Stimulated activated memory B cell treated with anti-CD40 and anti-IgM and Interleukin-4, amounts not matched to agents 10 μg/mL and 1 μg/mL and 100 μg/mL, for 72 hours (primary cell): ENCODE data around the gene ARVCF.
A peak's percentile ranks its signal among the peaks of the same experiment; 100 is the strongest.

ENCODE experiments used
- ATAC-seq: fragments of 150-1000 bp; cut with Tn5 transposase; 2 replicates; pipeline ENCODE4 v1.10.0; 2021
- H3K27ac Mint-ChIP-seq: one replicate; pipeline ENCODE4 v1.8.0; 2022; ENCODE audit warnings: mild to moderate bottlenecking, mixed read lengths
- H3K27me3 Mint-ChIP-seq: one replicate; pipeline ENCODE4 v1.8.0; 2022; ENCODE audit warnings: mixed read lengths
- H3K36me3 Mint-ChIP-seq: one replicate; pipeline ENCODE4 v1.8.0; 2022; ENCODE audit warnings: mixed read lengths
- H3K4me1 Mint-ChIP-seq: one replicate; pipeline ENCODE4 v1.8.0; 2022; ENCODE audit warnings: mixed read lengths
- H3K4me3 Mint-ChIP-seq: one replicate; pipeline ENCODE4 v1.8.0; 2022; ENCODE audit warnings: mild to moderate bottlenecking, moderate library complexity, mixed read lengths
- H3K9me3 Mint-ChIP-seq: one replicate; pipeline ENCODE4 v1.8.0; 2022; ENCODE audit warnings: mixed read lengths

Gene ARVCF

DNA sequence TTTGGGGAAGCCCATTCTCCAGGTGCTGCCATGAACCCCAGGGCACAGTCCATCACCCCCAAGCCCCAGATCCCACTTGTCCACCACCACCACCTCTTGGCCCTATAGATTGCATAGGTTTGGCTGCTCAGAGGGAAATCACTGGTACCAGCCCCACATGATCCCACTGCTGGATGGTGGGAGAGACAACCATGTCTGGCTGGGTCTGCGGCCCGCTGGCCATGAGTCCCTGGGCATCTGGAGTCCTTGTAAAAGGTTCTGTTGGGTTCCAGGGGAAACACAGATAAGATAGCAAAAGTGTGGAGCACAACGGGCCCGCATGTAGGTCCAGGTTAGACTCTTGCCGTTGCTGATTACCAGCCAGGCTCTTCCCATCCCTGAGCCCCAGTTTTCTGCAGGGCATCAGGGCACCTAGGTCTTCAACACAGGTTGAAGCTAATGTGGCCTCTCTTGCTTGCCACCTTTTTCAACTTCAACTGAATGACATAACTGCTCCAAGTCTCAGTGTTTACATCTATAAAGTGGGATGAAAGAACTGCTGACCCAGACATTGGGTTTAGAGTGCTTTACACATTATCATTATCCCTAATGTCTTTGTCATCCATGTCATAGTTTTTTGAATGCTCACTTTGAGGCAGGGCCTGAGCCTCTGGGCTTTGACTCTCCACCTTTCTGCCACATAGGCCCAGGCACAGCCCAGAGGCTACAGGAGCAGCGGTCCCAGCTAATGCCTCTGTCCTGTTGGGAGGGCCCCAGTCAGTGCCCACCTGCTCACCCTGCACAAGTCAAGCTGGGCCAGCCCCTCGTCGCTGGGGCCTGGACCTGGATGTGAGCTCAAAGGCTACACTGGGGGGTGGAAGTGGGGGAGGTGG lies 3.3 kb upstream of the ARVCF start:
- ATAC-seq = no peak
- Mint-ChIP-seq H3K4me1 (peaks cover 44% of the 10 kb centered on the region), H3K36me3 (peaks cover 7% of the 10 kb centered on the region), H3K27me3 (peaks cover 9% of the 10 kb centered on the region), H3K27ac (peak overlapping the region; percentile 78), H3K4me3 (peak overlapping the region; percentile 87), H3K9me3 (no peaks in the 10 kb centered on the region)

DNA sequence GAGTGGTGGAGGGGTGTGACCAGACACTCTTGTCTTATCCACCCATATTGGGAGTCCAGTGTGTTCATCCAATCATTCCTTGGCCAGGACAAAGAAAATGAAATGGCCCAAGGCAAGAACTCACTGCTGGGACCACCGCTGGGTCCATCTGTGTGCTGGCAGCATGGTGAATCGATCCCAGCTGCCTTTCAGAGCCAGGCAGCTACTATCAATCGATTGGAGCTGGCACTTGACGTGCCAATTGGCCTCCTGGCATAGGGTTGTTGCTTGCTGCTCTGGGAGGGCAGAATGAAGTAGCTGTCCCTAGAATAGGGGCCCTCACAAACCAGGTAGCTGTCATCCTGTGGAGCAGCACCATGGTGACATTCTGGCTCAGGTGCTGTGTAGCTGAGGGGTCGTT lies 1.4 kb upstream of the ARVCF start:
- Mint-ChIP-seq H3K36me3 (no peaks in the 10 kb centered on the region), H3K27ac (no peak overlapping the region), H3K9me3 (no peaks in the 10 kb centered on the region), H3K27me3 (peaks cover 9% of the 10 kb centered on the region), H3K4me3 (peak overlapping the region; percentile 69), H3K4me1 (peaks cover 29% of the 10 kb centered on the region)
- no peak for ATAC-seq

DNA sequence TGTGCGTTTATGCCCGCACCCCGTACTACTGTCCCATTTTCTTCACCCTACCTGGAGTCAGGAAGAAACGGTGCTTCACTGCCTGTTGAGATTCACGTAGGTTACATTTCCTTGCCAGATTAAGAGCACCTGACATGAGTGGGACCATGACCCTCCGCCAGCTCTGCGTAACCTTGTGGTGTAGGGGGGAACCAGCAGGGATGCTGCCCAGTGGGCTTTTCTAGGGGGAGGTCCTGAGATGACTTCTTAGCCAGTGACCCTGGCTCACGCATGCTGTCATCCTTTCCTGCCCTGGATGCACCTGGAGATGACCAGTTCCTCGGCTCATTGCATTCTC lies 967 bp upstream of the ARVCF start:
- Mint-ChIP-seq H3K36me3 (no peaks in the 10 kb centered on the region), H3K4me1 (peaks cover 25% of the 10 kb centered on the region), H3K27me3 (peaks cover 9% of the 10 kb centered on the region), H3K27ac (no peak overlapping the region), H3K4me3 (peak overlapping the region; percentile 69), H3K9me3 (no peaks in the 10 kb centered on the region)
- no peak for ATAC-seq

DNA sequence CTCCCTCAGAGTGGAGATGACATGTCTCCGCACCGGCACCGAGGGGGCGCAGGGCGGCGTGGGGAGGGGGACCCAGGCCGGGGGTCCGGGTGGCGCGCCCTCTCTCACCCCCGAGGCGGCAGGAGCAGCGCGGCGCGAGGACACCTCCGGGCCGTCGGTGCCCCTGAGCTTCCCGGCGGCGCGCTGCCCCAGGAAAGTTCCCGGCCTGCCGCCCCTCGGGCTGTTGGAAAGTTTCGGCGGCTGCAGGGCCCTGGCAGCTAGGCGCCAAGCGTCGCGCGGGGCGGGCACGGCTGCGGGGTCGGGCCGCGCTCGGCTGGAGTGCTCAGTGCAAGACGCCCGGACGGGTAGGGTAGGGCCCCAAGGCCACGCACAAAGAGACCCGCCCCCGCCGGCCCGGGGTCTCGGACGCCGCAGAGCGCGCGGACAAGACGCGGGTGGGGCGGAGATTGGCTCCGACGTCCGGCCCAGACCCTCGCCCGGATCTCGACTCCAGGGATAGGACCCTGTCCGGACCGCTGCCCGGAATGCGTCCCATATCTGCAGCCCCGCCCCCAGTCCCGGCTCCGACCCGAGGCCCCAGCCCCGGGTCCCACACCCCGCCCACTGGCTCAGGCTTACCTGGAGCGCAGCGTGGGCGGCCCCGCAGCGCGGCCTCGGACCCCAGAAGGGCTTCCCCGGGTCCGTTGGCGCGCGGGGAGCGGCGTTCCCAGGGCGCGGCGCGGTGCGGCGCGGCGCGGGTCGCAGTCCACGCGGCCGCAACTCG lies 471 bp downstream of the ARVCF start:
- Mint-ChIP-seq H3K9me3 (no peaks in the 10 kb centered on the region), H3K4me1 (peaks cover 10% of the 10 kb centered on the region), H3K27ac (no peak overlapping the region), H3K4me3 (peak overlapping the region; percentile 18), H3K36me3 (no peaks in the 10 kb centered on the region), H3K27me3 (peaks cover 9% of the 10 kb centered on the region)
- ATAC-seq = no peak

DNA sequence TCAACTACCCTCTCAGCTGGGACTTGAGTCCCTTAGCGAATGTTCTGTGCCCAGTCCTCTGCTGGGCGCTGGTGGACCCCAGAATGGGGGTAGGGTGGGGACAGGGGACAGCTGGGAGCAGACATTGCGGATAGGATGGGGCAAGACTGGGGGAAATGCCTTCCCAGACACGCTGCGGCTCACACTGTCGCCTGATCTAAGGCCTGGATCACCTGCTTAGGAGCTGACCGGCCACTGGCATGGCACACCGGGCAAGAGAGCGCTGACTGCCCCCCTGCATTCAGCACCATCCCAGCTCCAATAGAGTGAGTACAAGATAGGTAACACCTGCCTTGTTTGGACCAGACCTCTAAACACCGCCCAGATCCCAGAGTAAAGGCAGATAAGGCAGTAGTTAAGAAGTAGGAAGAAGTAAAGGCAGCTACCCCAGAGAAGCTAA lies 1.4 kb downstream of the ARVCF start:
- no peaks in the 10 kb centered on the region for H3K36me3 Mint-ChIP-seq
- H3K27me3 Mint-ChIP-seq = peaks cover 9% of the 10 kb centered on the region
- peaks cover 10% of the 10 kb centered on the region for H3K4me1 Mint-ChIP-seq
- peak overlapping the region; percentile 43 for H3K4me3 Mint-ChIP-seq
- no peaks in the 10 kb centered on the region for H3K9me3 Mint-ChIP-seq
- no peak for ATAC-seq
- no peak overlapping the region for H3K27ac Mint-ChIP-seq

DNA sequence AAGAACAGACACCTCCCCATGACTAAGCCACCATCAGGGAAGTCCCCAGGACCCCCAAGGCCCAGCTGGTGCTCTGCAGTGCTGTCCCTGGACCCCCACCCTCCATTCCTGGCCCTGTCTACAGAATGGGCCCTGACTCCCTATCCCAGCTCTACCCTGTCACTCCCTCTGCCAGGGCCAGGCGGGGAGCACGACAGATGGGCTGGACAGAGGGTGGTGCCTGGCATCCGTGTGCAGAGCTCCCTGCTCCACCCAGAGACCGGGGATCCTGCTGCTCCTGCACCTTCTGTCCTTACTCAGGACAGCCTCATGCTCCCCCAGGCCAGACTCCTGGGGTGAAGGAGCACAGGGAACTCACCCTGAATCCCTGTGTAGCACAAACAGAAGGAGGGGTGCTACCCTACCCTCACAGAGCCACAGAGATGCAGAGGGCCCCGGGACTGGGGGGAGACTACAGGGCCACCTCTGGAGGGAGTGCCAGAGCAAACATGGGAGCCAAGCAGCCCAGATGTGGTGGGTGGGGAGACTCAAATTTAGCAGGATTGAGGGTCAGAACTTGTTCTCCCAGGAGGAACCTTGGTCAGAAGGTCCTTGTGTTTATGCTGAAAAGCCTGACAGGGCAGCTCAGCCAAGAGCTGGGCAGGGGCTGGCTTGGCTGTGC lies 2.0 kb downstream of the ARVCF start:
- H3K36me3 Mint-ChIP-seq = no peaks in the 10 kb centered on the region
- H3K27ac Mint-ChIP-seq = no peak overlapping the region
- H3K4me3 Mint-ChIP-seq = no peak overlapping the region
- H3K4me1 Mint-ChIP-seq = peaks cover 10% of the 10 kb centered on the region
- H3K27me3 Mint-ChIP-seq = peaks cover 9% of the 10 kb centered on the region
- ATAC-seq = no peak
- no peaks in the 10 kb centered on the region for H3K9me3 Mint-ChIP-seq

DNA sequence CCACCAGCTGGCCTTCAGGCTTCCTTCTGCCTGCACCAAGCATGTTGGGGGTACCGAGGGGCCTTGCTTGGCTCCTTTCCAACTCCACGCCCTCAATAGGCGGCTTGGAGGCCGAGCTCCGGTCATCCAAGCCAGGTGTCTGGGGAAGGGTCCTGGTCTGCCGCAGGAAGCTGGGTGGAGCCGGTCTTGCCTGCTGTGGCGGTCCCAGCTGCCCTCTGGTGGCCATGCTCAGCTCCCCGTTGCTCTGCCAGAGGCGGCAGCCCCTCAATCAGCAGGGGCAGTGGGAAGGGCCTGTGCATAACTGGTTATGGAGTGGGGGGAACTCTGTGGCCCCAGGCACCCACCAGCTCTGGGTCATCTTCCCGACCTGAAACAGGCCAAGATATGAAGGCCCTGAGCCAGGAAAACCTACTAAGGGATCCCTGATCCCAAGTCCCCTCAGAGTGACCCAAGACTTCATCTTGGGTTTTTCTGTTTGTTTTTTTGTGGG lies 3.2 kb downstream of the ARVCF start:
- Mint-ChIP-seq H3K27me3 (peaks cover 9% of the 10 kb centered on the region), H3K4me1 (peaks cover 10% of the 10 kb centered on the region), H3K4me3 (no peak overlapping the region), H3K9me3 (no peaks in the 10 kb centered on the region), H3K27ac (no peak overlapping the region), H3K36me3 (no peaks in the 10 kb centered on the region)
- no peak for ATAC-seq

DNA sequence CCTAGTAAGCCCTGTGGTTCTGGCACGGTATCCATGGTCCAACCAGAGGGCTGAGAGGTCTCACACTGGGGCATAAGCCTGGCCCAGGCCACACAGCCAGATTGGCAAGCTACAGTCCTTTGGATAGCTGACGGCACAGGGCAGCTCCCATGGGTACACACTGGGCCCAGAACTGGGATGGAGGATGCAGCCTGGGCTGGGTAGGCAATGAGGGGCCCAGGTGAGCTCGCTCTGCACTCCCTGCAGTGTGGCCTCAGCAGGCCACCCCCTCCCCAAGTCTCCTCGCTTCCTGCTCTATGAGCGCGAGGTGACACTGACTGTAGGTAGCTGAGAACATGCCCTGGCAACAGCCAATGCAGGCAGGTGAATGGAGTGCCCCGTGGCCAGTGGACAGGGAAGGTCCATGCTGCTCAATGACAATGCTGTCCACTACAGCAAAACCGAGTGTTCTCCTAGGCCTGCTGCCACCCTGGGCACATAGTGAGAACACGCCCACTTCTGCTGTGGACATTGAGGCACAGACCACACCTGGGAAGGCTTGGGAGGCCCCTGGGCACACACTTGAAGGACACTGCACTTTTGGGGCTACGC lies 3.8 kb downstream of the ARVCF start:
- H3K4me1 Mint-ChIP-seq = peaks cover 10% of the 10 kb centered on the region
- no peak overlapping the region for H3K27ac Mint-ChIP-seq
- no peak for ATAC-seq
- H3K4me3 Mint-ChIP-seq = no peak overlapping the region
- no peaks in the 10 kb centered on the region for H3K9me3 Mint-ChIP-seq
- H3K27me3 Mint-ChIP-seq = peaks cover 5% of the 10 kb centered on the region
- H3K36me3 Mint-ChIP-seq = no peaks in the 10 kb centered on the region

DNA sequence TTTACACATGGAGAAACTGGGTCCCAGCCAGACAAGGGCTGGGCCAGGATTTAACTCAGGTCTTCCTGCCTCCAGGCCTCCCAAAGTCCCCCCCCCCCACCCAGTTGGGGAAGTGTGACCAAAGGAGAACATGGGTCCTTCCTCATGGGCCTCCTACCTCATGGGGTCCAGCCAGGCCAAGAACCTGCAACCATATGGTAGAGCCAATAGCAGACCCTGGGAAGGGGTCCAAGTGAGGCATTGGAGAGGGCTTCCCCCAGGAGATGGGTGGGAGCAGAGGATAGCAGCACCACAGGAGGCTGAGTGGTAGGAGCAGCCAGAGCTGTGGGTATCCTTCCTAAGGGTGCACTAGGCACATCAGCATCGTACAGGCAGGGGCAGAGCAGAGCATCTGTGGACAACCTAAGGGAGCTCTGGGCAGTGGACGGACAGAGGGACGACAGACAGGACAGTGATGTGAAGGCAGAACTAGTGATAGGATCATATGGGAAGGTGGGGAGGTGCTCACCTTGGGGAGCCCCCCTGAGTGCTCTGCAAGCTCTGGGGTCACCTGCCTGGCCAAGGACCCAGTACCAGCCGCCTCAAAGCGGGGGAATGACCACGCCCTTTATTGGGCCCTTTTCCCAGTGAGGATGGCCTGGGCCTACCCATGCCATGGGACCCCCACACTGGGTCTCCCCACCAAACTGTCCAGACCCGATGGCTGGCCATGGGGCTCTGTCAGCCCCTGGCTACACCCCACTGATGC lies 4.5 kb downstream of the ARVCF start:
- Mint-ChIP-seq H3K9me3 (no peaks in the 10 kb centered on the region), H3K4me1 (peaks cover 3% of the 10 kb centered on the region), H3K27me3 (no peaks in the 10 kb centered on the region), H3K36me3 (no peaks in the 10 kb centered on the region), H3K4me3 (no peak overlapping the region), H3K27ac (no peak overlapping the region)
- ATAC-seq = no peak

DNA sequence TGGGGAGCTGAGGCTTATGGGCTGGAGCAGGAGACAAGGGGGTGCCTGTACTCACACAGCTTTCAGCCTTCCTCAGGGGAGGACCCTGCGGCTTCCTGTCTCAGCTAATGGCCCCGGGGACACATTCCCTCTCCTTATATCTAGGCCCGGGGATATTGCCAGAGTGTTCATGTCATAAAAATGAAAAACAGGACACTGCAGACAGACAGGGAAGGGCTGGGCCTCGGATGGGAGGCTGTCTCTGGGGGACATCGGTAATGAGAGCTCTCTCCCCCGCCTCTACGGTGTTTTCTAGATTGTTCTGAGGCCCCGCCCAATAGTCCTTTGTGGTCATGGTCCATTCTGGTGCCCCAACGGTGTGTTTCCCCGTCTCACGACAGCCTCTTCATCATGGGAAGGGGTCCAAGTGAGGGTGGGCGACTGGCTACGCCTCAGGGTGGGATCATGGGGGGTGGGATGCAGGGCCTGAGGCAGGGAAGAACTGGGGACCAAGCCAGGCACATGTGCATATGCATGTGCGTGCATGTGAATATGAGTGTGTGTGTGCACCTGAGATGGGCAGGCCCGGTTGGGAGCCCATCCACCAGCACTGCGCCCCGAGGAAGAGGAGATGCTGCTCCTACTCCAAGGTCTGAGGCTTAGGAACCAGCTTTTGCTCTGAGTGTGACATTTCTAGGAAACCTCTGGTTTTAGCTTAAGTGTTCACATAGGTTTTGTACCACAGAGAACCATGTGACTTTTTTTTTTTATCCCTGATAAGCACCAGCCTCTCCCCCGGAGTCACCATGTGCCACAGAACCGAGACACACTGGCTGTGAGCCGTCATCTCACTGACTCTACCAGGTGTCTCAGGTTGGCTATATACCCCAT lies 5.3 kb downstream of the ARVCF start:
- Mint-ChIP-seq H3K36me3 (no peaks in the 10 kb centered on the region), H3K4me3 (no peak overlapping the region), H3K9me3 (no peaks in the 10 kb centered on the region), H3K4me1 (no peaks in the 10 kb centered on the region), H3K27me3 (no peaks in the 10 kb centered on the region), H3K27ac (no peak overlapping the region)
- no peak for ATAC-seq

DNA sequence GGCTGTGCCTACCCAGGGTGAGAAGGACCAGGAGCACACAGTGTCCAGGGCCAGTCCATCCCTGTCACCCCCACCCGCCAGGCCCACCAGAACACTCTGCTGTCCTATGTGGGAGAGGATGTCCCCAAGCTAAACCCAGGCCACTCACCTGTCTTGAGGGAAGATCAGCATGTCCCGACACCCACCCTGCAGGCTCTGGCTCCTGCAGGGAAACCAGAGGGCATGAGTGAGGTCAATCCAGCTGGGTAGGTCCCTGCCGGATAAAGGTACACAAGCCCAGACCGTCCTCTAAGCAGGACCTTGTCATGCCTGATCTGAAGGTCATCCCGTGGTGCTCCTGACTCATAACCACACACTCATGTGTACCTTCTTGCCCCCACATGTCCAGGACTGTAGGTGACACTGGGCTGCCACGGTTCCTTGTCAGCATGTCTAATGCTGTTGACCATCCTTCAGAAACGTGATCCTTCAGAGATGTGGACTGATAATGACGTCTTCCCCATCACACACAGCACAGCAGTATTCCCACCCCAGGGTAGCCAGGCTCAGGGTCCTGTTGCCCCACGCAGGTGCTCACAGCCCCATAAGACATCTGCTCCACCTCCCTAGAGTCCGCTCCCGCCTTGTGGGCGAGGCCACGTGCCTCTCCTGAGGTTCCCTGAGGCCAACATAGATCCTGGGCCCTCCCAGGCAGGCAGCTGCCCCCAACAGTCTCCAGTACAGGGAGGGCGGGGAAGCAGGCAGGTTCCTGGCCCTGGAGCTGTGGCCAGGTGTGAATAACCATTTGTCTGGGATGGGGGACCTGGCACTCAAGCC lies 6.1 kb downstream of the ARVCF start:
- Mint-ChIP-seq H3K36me3 (no peaks in the 10 kb centered on the region), H3K9me3 (no peaks in the 10 kb centered on the region), H3K4me1 (no peaks in the 10 kb centered on the region), H3K27me3 (no peaks in the 10 kb centered on the region), H3K27ac (no peak overlapping the region), H3K4me3 (no peak overlapping the region)
- no peak for ATAC-seq

DNA sequence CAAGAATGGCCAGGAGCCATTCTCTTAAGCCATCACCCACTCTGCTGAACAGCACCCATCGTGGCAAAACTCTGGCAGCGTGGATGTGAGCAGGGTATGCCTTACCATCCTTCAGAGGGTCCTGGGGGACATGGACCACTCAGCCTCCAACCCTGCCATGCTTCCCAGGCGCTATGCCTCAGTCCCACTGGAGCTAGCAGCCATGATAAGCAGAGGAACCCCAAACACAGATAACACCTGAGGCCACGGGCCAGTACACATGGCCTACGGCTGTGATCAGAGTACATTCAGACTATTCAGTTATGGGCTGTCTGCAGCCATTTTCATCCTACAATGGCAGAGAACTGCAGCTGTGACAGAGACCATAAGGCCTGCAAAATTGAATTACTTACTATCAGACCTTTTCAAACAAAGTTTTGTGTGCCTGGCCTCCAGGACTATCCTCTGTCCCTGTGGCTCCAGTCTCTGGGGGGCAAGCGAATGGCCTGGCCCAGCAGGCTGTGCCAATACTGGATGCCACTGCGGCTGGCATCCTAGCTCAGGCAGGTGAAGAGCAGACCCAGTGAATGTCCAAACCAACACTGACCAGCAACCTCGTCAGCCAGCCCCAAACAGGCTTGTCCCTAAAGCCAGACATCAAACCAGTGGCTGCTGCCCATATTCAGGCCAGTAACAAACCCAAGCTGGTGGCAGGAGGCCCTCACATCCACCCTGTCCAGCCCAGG lies 6.9 kb downstream of the ARVCF start:
- H3K27ac Mint-ChIP-seq = no peak overlapping the region
- no peak overlapping the region for H3K4me3 Mint-ChIP-seq
- no peak for ATAC-seq
- H3K27me3 Mint-ChIP-seq = no peaks in the 10 kb centered on the region
- H3K4me1 Mint-ChIP-seq = no peaks in the 10 kb centered on the region
- no peaks in the 10 kb centered on the region for H3K9me3 Mint-ChIP-seq
- H3K36me3 Mint-ChIP-seq = no peaks in the 10 kb centered on the region

DNA sequence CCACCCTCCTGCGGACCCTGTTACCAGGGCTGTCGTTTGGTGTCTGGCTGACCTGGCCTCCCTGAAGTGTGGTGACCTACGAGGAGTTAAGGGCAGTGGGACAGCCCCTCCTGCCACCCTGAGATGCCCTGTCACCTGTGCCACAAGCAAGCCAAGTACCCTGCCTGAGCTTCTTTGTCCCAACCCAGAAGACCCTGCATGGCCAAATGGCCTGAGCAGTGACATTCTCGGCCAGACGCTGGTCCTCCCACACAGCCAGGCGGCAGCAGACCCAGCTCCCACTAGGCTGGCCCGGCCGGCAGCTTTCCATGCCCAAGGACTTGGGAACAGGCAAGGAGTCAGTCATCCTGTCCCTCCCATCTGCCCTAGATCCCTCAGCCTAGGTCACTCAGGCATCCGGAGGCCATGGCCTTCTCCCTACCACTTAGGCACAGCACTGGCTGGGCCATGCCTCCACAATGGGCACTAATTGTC lies 7.6 kb downstream of the ARVCF start:
- H3K27ac Mint-ChIP-seq = peak overlapping the region; percentile 25
- peaks cover 6% of the 10 kb centered on the region for H3K9me3 Mint-ChIP-seq

More for the DNA sequence above, 7.6 kb downstream of the ARVCF start:
- no peak for ATAC-seq
- Mint-ChIP-seq H3K27me3 (no peaks in the 10 kb centered on the region), H3K4me1 (no peaks in the 10 kb centered on the region), H3K36me3 (peaks cover 5% of the 10 kb centered on the region), H3K4me3 (no peak overlapping the region)
